ENCODE results near the gene SPOCK3. TPM values are rescaled to one million over a fixed set of nuclear protein-coding genes. Genes with fewer than 3 reads are reported as not detected.

Gene SPOCK3
- total and polyA plus RNA-seq, 2 of the 13 experiments (the other 11 are each of a cell fraction or from before 2014, with no cell fraction given), result not detected

- ATAC-seq (no peak), FAIRE-seq (no peak), DNase-seq (ENCODE audit: low spot score) (no peak)
- H3K4me3 ChIP-seq (replicated peaks in 1 of 3; ENCODE audit: insufficient read depth in 1 of 3, low read depth in 2 of 3, low read length in 3 of 3), result no peak overlapping the region
- H4K20me1 ChIP-seq (ENCODE audit: insufficient read depth, low read length), result no peaks in the 10 kb centered on the region
- no peaks in the 10 kb centered on the region for H3K27me3 ChIP-seq (ENCODE audit: control insufficient read depth in 1 of 2, insufficient read depth in 2 of 2, low read length in 2 of 2)
- no peaks in the 10 kb centered on the region for H3K36me3 ChIP-seq (replicated peaks in 1 of 2; ENCODE audit: control insufficient read depth in 1 of 2, insufficient read depth in 2 of 2, low read length in 2 of 2)
- no peaks in the 10 kb centered on the region for H3K4me1 ChIP-seq (ENCODE audit: insufficient read depth, low read length)
- no peak overlapping the region for H3K9ac ChIP-seq (ENCODE audit: insufficient read depth, low read depth, low read length)
- in situ Hi-C loops (cut with HindIII; ENCODE audit: extremely low pct_ligation_motif_present, low pct_unique_long_range_greater_than_20kb) (no loop called here), intact Hi-C loops (cut with micrococcal nuclease; ENCODE audit: unreplicated experiment) (no loop called here)
- H3K27ac ChIP-seq (ENCODE audit: extremely low read length, insufficient read depth, low read length), result no peak overlapping the region
- H3K79me2 ChIP-seq (ENCODE audit: insufficient read depth, low read length), result no peaks in the 10 kb centered on the region
- POLR2A ChIA-PET, result no interaction called here
- BruUV-seq (replicated peaks), result no TSS peak
- CTCF ChIA-PET (ENCODE audit: low intra/inter-chr PET ratio, low total read pairs), result no interaction called here
- no peaks in the 10 kb centered on the region for H3K9me3 ChIP-seq (ENCODE audit: low read length)
- no peak overlapping the region for H2AFZ ChIP-seq (ENCODE audit: low read length)
- 0% methylated on average over 5 of the region's 5 CpGs for WGBS (ENCODE audit: low lambda C conversion rate)
- H3K4me2 ChIP-seq (ENCODE audit: low read depth, low read length), result no peak overlapping the region
- no peak for TF ChIP-seq ZC3H4 (CRISPR knock-in tag; IDR thresholded peaks at IDR 0.05; ENCODE audit: borderline replicate concordance)
- TF ChIP-seq SNAPC2 (CRISPR knock-in tag; IDR thresholded peaks at IDR 0.05), result no peak
- TF ChIP-seq ZSCAN25 (CRISPR knock-in tag; IDR thresholded peaks at IDR 0.05), result no peak
- TF ChIP-seq, protein P1, sequence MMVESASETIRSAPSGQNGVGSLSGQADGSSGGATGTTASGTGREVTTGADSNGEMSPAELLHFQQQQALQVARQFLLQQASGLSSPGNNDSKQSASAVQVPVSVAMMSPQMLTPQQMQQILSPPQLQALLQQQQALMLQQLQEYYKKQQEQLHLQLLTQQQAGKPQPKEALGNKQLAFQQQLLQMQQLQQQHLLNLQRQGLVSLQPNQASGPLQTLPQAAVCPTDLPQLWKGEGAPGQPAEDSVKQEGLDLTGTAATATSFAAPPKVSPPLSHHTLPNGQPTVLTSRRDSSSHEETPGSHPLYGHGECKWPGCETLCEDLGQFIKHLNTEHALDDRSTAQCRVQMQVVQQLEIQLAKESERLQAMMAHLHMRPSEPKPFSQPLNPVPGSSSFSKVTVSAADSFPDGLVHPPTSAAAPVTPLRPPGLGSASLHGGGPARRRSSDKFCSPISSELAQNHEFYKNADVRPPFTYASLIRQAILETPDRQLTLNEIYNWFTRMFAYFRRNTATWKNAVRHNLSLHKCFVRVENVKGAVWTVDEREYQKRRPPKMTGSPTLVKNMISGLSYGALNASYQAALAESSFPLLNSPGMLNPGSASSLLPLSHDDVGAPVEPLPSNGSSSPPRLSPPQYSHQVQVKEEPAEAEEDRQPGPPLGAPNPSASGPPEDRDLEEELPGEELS (CRISPR knock-in tag; IDR thresholded peaks at IDR 0.05), result no peak
- TF ChIP-seq ZNF281 (CRISPR knock-in tag; IDR thresholded peaks at IDR 0.05; ENCODE audit: borderline replicate concordance), result no peak
- TF ChIP-seq BCL6 (CRISPR knock-in tag; IDR thresholded peaks at IDR 0.05), result no peak
- no peak for TF ChIP-seq ZBTB46 (CRISPR knock-in tag; IDR thresholded peaks at IDR 0.05; ENCODE audit: borderline replicate concordance)
- no peak for TF ChIP-seq ZNF770 (CRISPR knock-in tag; IDR thresholded peaks at IDR 0.05)
- TF ChIP-seq ZNF737 (CRISPR knock-in tag; IDR thresholded peaks at IDR 0.05; ENCODE audit: borderline replicate concordance), result no peak
- no peak for TF ChIP-seq NFE2L2 (IDR thresholded peaks at IDR 0.05; ENCODE audit: low read length)
- no peak for TF ChIP-seq ZNF30 (CRISPR knock-in tag; IDR thresholded peaks at IDR 0.05)
- no peak for TF ChIP-seq GABPA (IDR thresholded peaks at IDR 0.05; ENCODE audit: low read depth, low read length)
- no peak for TF ChIP-seq GABPA (CRISPR knock-in tag; IDR thresholded peaks at IDR 0.05; ENCODE audit: low read depth)
- TF ChIP-seq HMGA1 (CRISPR knock-in tag; conservative IDR thresholded peaks at IDR 0.05), result no peak
- no peak for TF ChIP-seq THAP11 (CRISPR knock-in tag; IDR thresholded peaks at IDR 0.05)
- TF ChIP-seq ZNF775 (CRISPR knock-in tag; IDR thresholded peaks at IDR 0.05; ENCODE audit: borderline replicate concordance), result no peak
Measured at GRCh38 chr4:166723532-166724140, 510.7 kb downstream of the SPOCK3 start.
